HG03469 (cell line): ENCODE data around the gene DDA1.
A peak's percentile ranks its signal among the peaks of the same experiment; 100 is the strongest.
"Not testable (repeated sequence)": the region's sequence is repeated elsewhere in the genome, so short reads cannot be mapped to it uniquely, and the experiment has no call there.

Experiments
- ATAC-seq: cut with Tn5 transposase; IDR thresholded peaks from one replicate; pipeline ENCODE4 v1.9.1; 2021; ENCODE audit warnings: mild to moderate bottlenecking, moderate library complexity, moderate number of reproducible peaks; ENCODE audit not compliant: unreplicated experiment

Gene DDA1

DNA sequence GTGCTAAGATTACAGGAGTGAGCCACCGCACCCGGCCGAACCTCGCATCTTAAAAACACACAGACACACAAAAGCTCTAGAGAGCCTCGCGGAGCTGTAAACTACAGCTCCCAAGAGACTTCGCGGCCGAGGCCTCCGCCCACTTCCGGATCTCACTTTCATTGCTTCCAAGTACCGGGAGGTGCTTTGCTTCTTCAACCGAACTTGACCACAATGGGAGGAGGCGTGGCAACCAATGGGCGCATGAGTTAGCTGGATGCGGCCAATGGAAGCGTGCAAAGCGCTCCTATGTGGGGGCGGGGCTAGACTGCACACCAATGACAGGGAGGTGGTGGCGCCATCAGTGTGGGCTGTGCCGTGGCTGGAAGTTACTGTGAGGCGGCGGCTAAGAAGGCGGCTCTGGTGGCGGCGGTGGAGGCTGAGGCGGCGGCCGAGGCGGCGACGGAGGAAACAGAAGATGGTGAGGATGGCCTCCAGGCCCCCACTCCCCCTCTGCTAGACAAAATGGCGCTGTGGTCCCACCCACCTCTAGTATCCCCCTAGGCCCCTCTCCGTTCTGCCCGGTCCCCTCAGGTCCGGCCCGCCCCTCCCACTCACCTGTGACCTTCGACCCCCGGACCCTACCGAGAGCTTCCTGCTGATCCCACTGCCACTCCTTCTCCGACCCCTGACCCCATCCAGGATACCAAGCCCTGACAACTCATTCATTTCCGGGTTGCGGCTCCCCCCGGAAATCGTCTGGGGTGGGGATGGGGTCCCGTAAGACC, at the start of gene DDA1:
DDA1 (plus strand) TSS at position 366 of the 767 bp plus-strand sequence; CDS start at position 458, 92 bp downstream.
- ATAC-seq, result peak; percentile 32

DNA sequence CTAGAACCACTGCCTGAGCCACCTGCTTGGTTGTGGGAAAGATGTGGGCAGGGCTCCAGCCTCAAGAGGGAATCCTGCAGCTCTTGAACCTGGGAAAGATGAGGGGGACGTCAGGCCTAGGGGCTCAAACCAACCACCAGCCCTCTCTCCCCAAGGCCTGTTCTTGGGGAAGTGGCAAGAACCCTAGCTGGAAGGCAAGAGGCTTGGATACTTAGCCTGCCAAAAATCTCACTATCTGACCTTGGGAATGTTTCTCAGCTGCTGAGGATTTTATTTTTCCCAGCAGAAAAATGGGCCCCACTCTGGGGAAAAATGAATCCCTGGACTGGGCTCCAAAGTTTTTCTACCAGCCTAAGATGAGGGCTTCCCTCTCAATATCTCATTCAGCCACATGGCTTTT, 49.4 kb upstream of the DDA1 start:
- no peak for ATAC-seq

GRCh38 chr19:17260842-17261325, 48.5 kb upstream of the DDA1 start:
- peak; percentile 65 for ATAC-seq

GRCh38 chr19:17262557-17262956, 46.8 kb upstream of the DDA1 start:
- no peak for ATAC-seq

DNA sequence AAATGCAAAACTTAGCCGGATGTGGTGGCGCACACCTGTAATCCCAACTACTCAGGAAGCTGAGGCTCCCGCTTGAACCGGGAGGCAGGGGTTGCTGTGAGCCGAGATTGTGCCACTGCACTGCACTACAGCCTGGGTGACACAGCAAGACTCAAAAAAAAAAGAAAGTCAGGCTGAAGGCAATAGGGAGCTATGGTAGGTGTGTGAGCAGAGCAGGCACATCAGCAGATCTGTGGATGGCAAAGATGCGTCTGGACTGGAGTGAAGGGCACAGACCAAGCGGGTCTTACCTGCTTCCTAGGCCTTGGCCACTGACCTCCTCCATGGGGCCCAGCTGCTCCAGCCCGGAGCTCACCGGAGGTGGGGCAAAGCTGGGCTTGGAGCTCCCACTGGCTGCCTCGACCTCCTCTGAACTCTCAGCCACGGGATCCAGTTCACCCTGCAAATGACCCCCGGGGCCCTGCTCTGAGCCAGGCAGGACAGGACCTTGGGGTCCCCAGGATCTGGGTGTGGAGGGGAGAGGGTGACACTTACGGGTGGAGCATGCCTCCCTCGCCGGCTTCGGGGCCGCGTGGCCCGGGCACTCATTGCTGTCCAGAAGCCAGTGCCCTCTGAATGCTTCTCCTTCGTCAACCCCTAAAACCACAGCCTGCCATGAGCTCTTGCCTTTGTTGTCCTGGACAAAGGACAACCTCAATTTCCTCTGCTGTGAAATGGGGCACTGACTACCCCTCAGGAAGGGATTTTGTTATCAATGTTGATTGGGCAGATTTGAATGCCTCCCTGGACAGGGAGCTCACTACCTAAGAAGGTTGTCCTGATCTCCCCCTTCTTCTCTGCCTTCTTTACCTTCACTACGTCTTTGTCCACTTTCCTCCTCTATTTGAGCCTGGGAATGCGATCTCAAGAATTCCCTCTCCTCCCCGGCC, 45.4 kb upstream of the DDA1 start:
- no peak for ATAC-seq

- no peak for ATAC-seq
These were observed 44.8 kb upstream of the DDA1 start, which contains the start of gene USHBP1 for GRCh38 chr19:17264641-17264979. Gene USHBP1, minus strand, starts transcription at chr19:17264745. Its CDS starts 446 bp downstream, at chr19:17264299.

GRCh38 chr19:17266026-17266425, 43.3 kb upstream of the DDA1 start:
- ATAC-seq, result no peak

DNA sequence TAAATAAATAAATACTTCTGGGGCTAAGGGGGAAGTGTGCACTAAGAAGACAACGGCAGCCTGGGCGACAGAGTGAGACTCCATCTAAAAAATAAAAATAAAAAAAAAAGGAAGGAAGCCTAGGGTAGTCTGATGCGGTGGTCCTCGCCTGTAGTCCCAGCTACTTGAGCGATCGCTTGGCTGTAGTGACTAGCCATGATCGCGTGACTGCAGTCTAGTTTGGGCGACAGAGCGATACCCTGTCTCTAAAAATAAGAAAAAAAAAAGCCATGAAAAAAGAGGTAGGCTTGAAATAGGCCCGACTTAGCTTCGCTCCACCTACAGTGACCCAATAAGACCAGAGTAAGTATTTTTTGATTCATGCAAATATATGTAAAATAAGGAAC, 42.8 kb upstream of the DDA1 start:
- ATAC-seq, result peak; percentile 17

- ATAC-seq, result peak; percentile 82
These were observed 42.2 kb upstream of the DDA1 start, which contains the start of gene BABAM1 for GRCh38 chr19:17266975-17267788. Gene BABAM1, plus strand, starts transcription at chr19:17267443. Its CDS starts 1,364 bp downstream, at chr19:17268807.

- no peak for ATAC-seq
These were observed 40.6 kb upstream of the DDA1 start for GRCh38 chr19:17268754-17269153.

- ATAC-seq, result not testable (repeated sequence)
These were observed 34.5 kb upstream of the DDA1 start for GRCh38 chr19:17274892-17275291.

DNA sequence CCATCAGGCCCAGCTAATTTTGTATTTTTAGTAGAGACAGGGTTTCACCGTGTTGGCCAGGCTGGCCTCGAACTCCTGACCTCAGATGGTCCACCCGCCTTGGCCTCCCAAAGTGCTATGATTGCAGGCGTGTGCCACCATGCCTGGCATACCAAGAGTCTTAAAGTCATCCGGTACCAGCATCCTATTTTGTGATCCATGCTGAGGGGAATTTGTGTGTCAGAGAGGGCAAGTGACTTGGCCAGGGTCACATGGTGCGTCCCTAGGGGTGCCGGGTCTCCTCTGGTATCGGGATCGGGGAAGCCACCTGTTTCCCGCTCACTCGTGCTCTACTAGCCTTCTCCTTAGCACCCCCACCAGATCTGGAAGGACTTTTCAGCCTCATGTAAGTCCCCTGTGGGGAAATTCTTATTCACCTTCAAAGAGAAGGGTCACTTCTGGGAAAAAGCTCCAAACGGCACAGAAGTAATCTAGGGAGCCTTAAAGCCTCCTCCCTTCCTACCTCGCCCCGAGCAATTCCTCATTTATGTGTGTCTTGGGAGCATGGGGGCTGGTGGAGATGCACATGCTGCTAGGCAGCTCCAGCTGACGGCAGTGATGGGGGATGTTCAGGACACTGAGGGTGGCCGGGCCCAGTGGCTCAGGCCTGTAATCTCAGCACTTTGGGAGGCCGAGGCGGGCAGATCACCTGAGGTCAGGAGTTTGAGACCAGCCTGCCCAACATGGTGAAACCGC, 33.8 kb upstream of the DDA1 start:
- no peak for ATAC-seq

- no peak for ATAC-seq
These were observed 29.9 kb upstream of the DDA1 start for GRCh38 chr19:17279436-17279835.

DNA sequence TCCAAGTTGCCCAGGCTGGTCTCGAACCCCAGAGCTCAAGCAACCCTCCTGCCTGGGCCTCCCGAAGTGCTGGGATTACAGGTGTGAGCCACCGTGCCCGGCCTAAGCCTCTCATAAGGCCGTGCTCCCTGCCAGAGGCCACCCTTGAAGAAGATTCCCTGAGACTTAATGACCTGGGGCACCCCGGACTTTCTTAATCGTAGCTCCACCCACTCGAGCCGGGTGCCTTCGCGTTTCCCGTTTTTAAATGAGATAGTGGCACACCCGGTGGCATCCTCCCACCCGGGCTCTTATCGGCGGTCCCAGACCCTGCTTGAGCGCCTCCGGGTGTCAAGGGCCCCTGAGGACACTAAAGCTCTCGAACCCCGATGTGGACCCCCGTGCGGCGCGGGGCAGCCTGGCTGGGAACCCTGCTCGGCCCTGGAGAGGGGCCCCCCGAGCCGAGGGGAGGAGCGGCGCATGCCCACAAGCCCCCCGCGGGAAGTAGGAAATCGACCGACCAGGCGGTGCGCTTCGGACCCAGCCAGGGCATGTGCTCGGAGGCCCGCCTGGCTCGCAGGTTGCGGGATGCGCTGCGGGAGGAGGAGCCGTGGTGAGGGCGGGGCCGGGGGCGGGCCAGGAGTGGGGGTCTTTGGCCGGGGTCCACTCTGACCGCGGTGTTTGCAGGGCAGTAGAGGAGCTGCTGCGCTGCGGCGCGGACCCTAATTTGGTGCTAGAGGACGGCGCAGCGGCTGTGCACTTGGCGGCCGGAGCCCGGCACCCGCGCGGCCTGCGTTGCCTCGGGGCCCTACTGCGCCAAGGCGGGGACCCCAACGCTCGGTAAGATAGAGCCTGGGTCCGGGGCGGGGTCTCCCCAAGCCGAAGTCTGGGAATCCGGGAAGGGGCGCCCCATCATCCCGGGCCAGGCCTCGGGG, 27.7 kb upstream of the DDA1 start, which contains the start of gene ANKLE1:
ANKLE1 (plus strand) TSS at position 511 of the 914 bp plus-strand sequence; CDS start at position 531, 20 bp downstream.
- ATAC-seq, result no peak

DNA sequence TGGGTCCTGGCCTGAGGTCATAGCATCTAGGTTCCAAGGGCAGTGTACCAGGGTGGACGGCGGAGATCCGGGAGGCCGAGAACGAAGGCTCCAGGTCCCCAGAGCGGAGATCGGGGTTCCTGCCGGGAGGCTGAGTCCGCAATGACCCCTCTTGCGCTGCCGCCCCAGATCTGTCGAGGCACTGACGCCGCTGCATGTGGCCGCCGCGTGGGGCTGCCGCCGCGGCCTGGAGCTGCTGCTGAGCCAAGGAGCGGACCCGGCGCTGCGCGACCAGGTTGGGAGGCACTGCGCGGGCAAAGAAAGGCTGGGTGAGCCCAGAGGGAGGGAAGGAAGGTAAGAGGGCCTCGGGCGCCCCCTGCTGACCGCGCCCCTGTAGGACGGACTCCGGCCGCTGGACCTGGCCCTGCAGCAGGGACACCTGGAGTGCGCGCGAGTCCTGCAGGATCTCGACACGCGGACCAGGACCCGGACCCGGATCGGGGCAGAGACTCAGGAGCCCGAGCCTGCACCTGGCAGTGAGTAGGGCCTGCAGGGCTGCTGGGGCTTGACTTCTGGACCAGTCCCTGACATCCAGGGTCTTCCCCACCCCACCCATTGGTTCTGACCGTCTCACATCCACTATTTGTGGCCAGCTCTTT, 26.8 kb upstream of the DDA1 start:
- ATAC-seq, result peak; percentile 43

DNA sequence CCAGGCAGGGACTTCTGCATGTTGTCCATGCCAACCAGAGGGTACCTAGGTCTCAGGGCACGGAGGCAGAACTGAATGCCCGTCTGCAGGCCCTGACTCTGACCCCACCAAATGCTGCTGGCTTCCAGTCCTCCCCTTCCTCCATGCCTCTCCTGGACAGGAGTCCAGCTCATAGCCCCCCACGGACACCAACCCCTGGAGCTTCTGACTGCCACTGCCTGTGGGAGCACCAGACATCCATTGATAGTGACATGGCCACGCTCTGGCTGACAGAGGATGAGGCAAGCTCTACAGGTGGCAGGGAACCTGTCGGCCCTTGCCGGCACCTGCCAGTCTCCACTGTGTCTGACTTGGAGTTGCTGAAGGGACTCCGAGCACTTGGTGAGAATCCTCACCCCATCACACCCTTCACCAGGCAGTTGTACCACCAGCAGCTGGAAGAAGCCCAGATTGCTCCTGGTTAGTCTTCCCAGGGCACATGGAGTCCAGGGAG, 25.8 kb upstream of the DDA1 start:
- no peak for ATAC-seq

GRCh38 chr19:17285415-17286135, 23.8 kb upstream of the DDA1 start:
- no peak for ATAC-seq

DNA sequence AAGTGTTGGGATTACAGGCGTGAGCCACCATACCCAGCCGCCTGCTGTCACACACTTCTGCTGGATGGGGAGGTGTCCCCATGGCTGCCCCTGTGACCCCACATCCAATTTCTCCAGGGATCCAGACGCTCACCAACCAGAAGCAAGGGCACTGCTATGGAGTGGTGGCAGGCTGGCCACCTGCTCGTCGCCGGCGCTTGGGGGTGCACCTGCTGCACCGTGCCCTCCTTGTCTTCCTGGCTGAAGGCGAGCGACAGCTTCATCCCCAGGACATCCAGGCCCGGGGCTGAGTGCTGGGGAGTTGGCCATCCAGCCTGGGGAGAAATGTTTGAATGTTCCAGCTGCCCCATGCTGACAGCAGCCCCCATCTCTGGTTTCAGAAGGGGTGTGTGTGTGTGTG, 23.1 kb upstream of the DDA1 start:
- ATAC-seq, result no peak
